CD4-positive, alpha-beta T cell (primary cell): Measurements from ENCODE around the gene OR1I1. TPM values are rescaled to one million over a fixed set of nuclear protein-coding genes. Genes with fewer than 3 reads are reported as not detected.

ENCODE experiments used
- ATAC-seq: fragments of 200-7000 bp; cut with Tn5 transposase; one replicate; pipeline ENCODE4 v1.10.0; 2022; ENCODE audit warnings: mild to moderate bottlenecking; ENCODE audit not compliant: poor library complexity
- CTCF ChIA-PET: fragments of 350-600 bp; sonication (Branson Sonifier 250); formaldehyde crosslinking; loops from one replicate; lab custom pipeline; 2021; ENCODE audit warnings: antibody characterized with exemption, inconsistent platforms; lab: Charles Lee
- POLR2A ChIA-PET: fragments of 350-600 bp; sonication (Branson Sonifier 250); formaldehyde crosslinking; loops from one replicate; lab custom pipeline; 2021; ENCODE audit warnings: antibody characterized with exemption, inconsistent platforms; lab: Charles Lee
- DNase-seq, 14 experiments: peaks; one replicate each; pipeline ENCODE4 v3.0.0-alpha.2; 2013 to 2020; ENCODE audit warnings: mixed read lengths in 2 of 14
- H3K27ac ChIP-seq, 2 donors: one replicate each; pipeline versions ENCODE4 v1.5.1 to v1.7.0; 2013; ENCODE audit warnings: low read length in 2 of 2, low read depth in 1 of 2, mild to moderate bottlenecking in 1 of 2
- H3K27me3 ChIP-seq, 2 experiments: 1 replicate in 1 of 2; 2 replicates in 1 of 2; pipeline versions ENCODE4 v1.6.1 to v1.7.0; 2013; ENCODE audit warnings: low read length in 2 of 2, control low read depth in 1 of 2, mild to moderate bottlenecking in 1 of 2, moderate library complexity in 1 of 2; ENCODE audit not compliant: insufficient read depth in 2 of 2, control insufficient read depth in 1 of 2
- H3K36me3 ChIP-seq: one replicate; pipeline ENCODE4 v1.6.1; 2013; ENCODE audit warnings: low read length, control low read depth; ENCODE audit not compliant: insufficient read depth
- H3K4me1 ChIP-seq: one replicate; pipeline ENCODE4 v1.6.1; 2013; ENCODE audit warnings: low read length, control low read depth; ENCODE audit not compliant: insufficient read depth
- H3K4me3 ChIP-seq: one replicate; pipeline ENCODE4 v1.5.1; 2013; ENCODE audit warnings: mild to moderate bottlenecking, low read length, moderate library complexity
- H3K9me3 ChIP-seq, 2 experiments: 1 replicate in 1 of 2; 2 replicates in 1 of 2; pipeline versions ENCODE4 v1.6.1 to v1.7.0; 2013; ENCODE audit warnings: low read length in 2 of 2, mild to moderate bottlenecking in 2 of 2, control low read depth in 1 of 2, moderate library complexity in 1 of 2; ENCODE audit not compliant: control insufficient read depth in 1 of 2, insufficient read depth in 1 of 2
- H3K27ac Mint-ChIP-seq: one replicate; pipeline ENCODE4 v1.8.0; 2020; ENCODE audit warnings: mixed read lengths
- H3K27me3 Mint-ChIP-seq: one replicate; pipeline ENCODE4 v1.8.0; 2021; ENCODE audit warnings: mixed read lengths
- H3K36me3 Mint-ChIP-seq: one replicate; pipeline ENCODE4 v1.8.0; 2021; ENCODE audit warnings: low read depth, mixed read lengths
- H3K4me1 Mint-ChIP-seq: one replicate; pipeline ENCODE4 v1.8.0; 2021; ENCODE audit warnings: low read depth, mixed read lengths
- H3K4me3 Mint-ChIP-seq: one replicate; pipeline ENCODE4 v1.8.0; 2020; ENCODE audit warnings: mild to moderate bottlenecking, mixed read lengths
- H3K9me3 Mint-ChIP-seq: one replicate; pipeline ENCODE4 v1.8.0; 2020; ENCODE audit warnings: mixed read lengths
- CTCF ChIP-seq: fragments of 200-600 bp; IDR thresholded peaks from one replicate; pipeline ENCODE4 v1.8.0; 2022; ENCODE audit warnings: antibody characterized with exemption, mild to moderate bottlenecking
- intact Hi-C, 2 experiments: fragments of 100-400 bp; cut with DNase I in 1 of 2; cut with micrococcal nuclease in 1 of 2; formaldehyde crosslinking; loops; one replicate each; pipeline versions ENCODE4 v1.15.1 to v1.9.0; 2023 to 2025; cut with DNase I, micrococcal nuclease
- total RNA-seq, 174 experiments: library from RNA in 2 of 174; stranded (reverse) in 2 of 174; gene quantifications; one replicate each; pipeline ENCODE4 v1.2.3 and lab custom pipeline; 2021 to 2026

Gene OR1I1
- total RNA-seq, 2 experiments from 2014 or later: not detected

DNA sequence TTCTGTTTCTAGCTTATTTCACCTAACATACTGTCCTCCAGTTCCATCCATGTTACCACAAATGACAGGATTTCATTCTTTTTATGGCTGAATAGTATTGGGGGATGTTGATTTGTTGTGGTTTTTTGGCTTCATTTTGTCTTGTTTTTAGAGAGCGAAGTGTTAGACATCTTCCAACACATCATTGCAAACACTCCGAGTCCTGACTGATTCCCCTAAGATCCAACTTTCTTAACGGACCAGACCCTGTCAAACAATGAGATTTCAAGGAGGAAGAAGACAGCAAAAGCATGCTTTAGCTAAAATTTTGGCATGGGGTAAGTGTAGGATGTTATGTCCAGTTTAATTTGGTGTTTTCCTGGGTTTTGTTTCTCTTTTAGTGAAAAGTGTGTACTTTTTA, 36.5 kb upstream of the OR1I1 start:
- intact Hi-C loops: no loop called here
- ATAC-seq (no peak), DNase-seq (no peak)
- Histone ChIP-seq H3K4me1 (no peaks in the 10 kb centered on the region), H3K27ac (no peak overlapping the region), H3K27me3 (peaks cover 10 to 28% of the 10 kb centered on the region in 2 experiments), H3K4me3 (no peak overlapping the region), H3K36me3 (no peaks in the 10 kb centered on the region), H3K9me3 (no peaks in the 10 kb centered on the region)
- TF ChIP-seq CTCF: no peak
- POLR2A ChIA-PET: no interaction called here
- H3K4me1 Mint-ChIP-seq: no peaks in the 10 kb centered on the region
- no peaks in the 10 kb centered on the region for H3K9me3 Mint-ChIP-seq
- no peaks in the 10 kb centered on the region for H3K36me3 Mint-ChIP-seq
- H3K27me3 Mint-ChIP-seq: peaks cover 59% of the 10 kb centered on the region
- CTCF ChIA-PET: no interaction called here
- no peak overlapping the region for H3K27ac Mint-ChIP-seq
- H3K4me3 Mint-ChIP-seq: no peak overlapping the region

- no peaks in the 10 kb centered on the region for H3K36me3 Mint-ChIP-seq
- H3K27me3 ChIP-seq: peaks cover 9 to 23% of the 10 kb centered on the region in 2 experiments
- no peaks in the 10 kb centered on the region for H3K4me1 Mint-ChIP-seq
- CTCF ChIA-PET: no interaction called here
- TF ChIP-seq CTCF: no peak
- H3K27me3 Mint-ChIP-seq: peaks cover 77% of the 10 kb centered on the region
- no peak for ATAC-seq
- no peak for DNase-seq
- H3K27ac Mint-ChIP-seq: no peak overlapping the region
- H3K4me1 ChIP-seq: no peaks in the 10 kb centered on the region
- no peaks in the 10 kb centered on the region for H3K9me3 Mint-ChIP-seq
- POLR2A ChIA-PET: no interaction called here
- H3K4me3 ChIP-seq: no peak overlapping the region
- no peak overlapping the region for H3K4me3 Mint-ChIP-seq
- H3K36me3 ChIP-seq: no peaks in the 10 kb centered on the region
- no peaks in the 10 kb centered on the region for H3K9me3 ChIP-seq
- no peak overlapping the region for H3K27ac ChIP-seq
- intact Hi-C loops: no loop called here
These were observed 34.3 kb upstream of the OR1I1 start for GRCh38 chr19:15047680-15048079.

GRCh38 chr19:15048128-15048527, 33.9 kb upstream of the OR1I1 start:
- TF ChIP-seq CTCF: no peak
- peaks cover 77% of the 10 kb centered on the region for H3K27me3 Mint-ChIP-seq
- no peak for ATAC-seq

More at GRCh38 chr19:15048128-15048527, 33.9 kb upstream of the OR1I1 start:
- intact Hi-C loops: no loop called here
- ChIA-PET CTCF (no interaction called here), POLR2A (no interaction called here)
- Mint-ChIP-seq H3K27ac (no peak overlapping the region), H3K4me1 (no peaks in the 10 kb centered on the region), H3K4me3 (no peak overlapping the region), H3K9me3 (no peaks in the 10 kb centered on the region), H3K36me3 (no peaks in the 10 kb centered on the region)
- Histone ChIP-seq H3K27me3 (peaks cover 8 to 23% of the 10 kb centered on the region in 2 experiments), H3K4me3 (no peak overlapping the region), H3K27ac (no peak overlapping the region), H3K36me3 (no peaks in the 10 kb centered on the region), H3K4me1 (no peaks in the 10 kb centered on the region), H3K9me3 (no peaks in the 10 kb centered on the region)
- DNase-seq: no peak
